Activated T-cell treated with anti-CD3 and anti-CD28 coated beads for 24 hours (primary cell): ENCODE results near the gene MT1X.

Experiments used
- DNase-seq: peaks from one replicate; pipeline ENCODE4 v3.0.0-alpha.2; 2020; ENCODE audit warnings: low read depth

MT1X gene

GRCh38 chr16:56681939-56682702 lies at the start of gene MT1X:
Gene MT1X (plus strand): TSS chr16:56682470. CDS start chr16:56682541, 71 bp downstream.
- DNase-seq, result peak; percentile 88

- DNase-seq, result no peak
These were observed 49.4 kb upstream of the MT1X start for GRCh38 chr16:56632848-56633365.

GRCh38 chr16:56633535-56633934 lies 48.7 kb upstream of the MT1X start:
- no peak for DNase-seq

GRCh38 chr16:56634715-56635440 lies 47.4 kb upstream of the MT1X start:
- DNase-seq, result no peak

GRCh38 chr16:56635441-56635967 lies 46.8 kb upstream of the MT1X start:
- no peak for DNase-seq

GRCh38 chr16:56636616-56637413 lies 45.5 kb upstream of the MT1X start:
- no peak for DNase-seq

GRCh38 chr16:56637814-56638750 lies 44.2 kb upstream of the MT1X start, which contains the start of gene MT1A:
Gene MT1A (plus strand): TSS chr16:56638666. CDS start chr16:56638739, 73 bp downstream.
- no peak for DNase-seq

GRCh38 chr16:56639045-56639444 lies 43.2 kb upstream of the MT1X start:
- no peak for DNase-seq

GRCh38 chr16:56640076-56640475 lies 42.2 kb upstream of the MT1X start:
- no peak for DNase-seq

- DNase-seq, result no peak
These were observed 41.1 kb upstream of the MT1X start for GRCh38 chr16:56641166-56641565.

- peak; percentile 69 for DNase-seq
These were observed 39.0 kb upstream of the MT1X start for GRCh38 chr16:56643080-56643778.

- DNase-seq, result no peak
These were observed 38.4 kb upstream of the MT1X start for GRCh38 chr16:56643833-56644232.

GRCh38 chr16:56645311-56645710 lies 37.0 kb upstream of the MT1X start:
- no peak for DNase-seq

- DNase-seq, result no peak
These were observed 36.4 kb upstream of the MT1X start for GRCh38 chr16:56645838-56646237.

- DNase-seq, result no peak
These were observed 34.4 kb upstream of the MT1X start for GRCh38 chr16:56647641-56648431.

GRCh38 chr16:56649271-56649670 lies 33.0 kb upstream of the MT1X start:
- no peak for DNase-seq

- DNase-seq, result no peak
These were observed 32.5 kb upstream of the MT1X start for GRCh38 chr16:56649820-56650219.

- DNase-seq, result no peak
These were observed 30.7 kb upstream of the MT1X start, which contains the start of gene MT1B for GRCh38 chr16:56651586-56651985. Gene MT1B (plus strand): TSS chr16:56651886. CDS start chr16:56651954, 68 bp downstream.

GRCh38 chr16:56652600-56652999 lies 29.7 kb upstream of the MT1X start:
- DNase-seq, result no peak
